ENCODE results near the gene CHMP4B. TPM values are rescaled to one million over a fixed set of nuclear protein-coding genes. Genes with fewer than 3 reads are reported as not detected.

CHMP4B gene
- total RNA-seq, 6 experiments from 2014 or later, result 81.2 to 94.2 (median 86.1) TPM

DNA sequence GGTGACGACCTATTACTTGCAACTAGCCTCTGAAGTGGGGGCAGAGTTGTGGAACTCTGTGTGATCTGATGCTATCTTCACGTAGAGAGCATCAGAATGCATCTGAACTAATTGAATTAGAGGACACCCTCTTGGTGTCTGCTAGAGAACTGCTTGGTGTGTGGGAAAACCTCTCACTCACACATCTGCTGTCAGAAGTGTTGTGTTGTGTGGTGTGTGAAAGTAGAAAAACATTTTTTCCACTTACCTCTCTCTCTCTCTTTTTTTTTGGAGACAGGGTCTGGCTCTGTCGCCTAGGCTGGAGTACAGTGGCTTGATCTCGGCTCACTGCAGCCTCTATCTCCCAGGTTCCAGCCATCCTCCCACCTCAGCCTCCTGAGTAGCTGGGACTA lies 90.0 kb downstream of the CHMP4B start:
- DNase-seq, result no peak
- H3K4me1 Mint-ChIP-seq (ENCODE audit: low read depth), result peaks cover 20% of the 10 kb centered on the region
- H3K9me3 Mint-ChIP-seq, result no peaks in the 10 kb centered on the region
- no peak overlapping the region for H3K27ac Mint-ChIP-seq
- TF ChIP-seq CTCF (IDR thresholded peaks at IDR 0.05), result no peak
- no peaks in the 10 kb centered on the region for H3K36me3 Mint-ChIP-seq (ENCODE audit: low read depth)
- H3K27me3 Mint-ChIP-seq (ENCODE audit: insufficient read depth), result peaks cover 20% of the 10 kb centered on the region
- no peak overlapping the region for H3K4me3 Mint-ChIP-seq

- no peak for DNase-seq
- H3K4me1 Mint-ChIP-seq (ENCODE audit: low read depth), result peaks cover 11% of the 10 kb centered on the region
- no peaks in the 10 kb centered on the region for H3K9me3 Mint-ChIP-seq
- H3K4me3 Mint-ChIP-seq, result no peak overlapping the region
- H3K27me3 Mint-ChIP-seq (ENCODE audit: insufficient read depth), result peaks cover 16% of the 10 kb centered on the region
- no peak overlapping the region for H3K27ac Mint-ChIP-seq
- no peak for TF ChIP-seq CTCF (IDR thresholded peaks at IDR 0.05)
- H3K36me3 Mint-ChIP-seq (ENCODE audit: low read depth), result no peaks in the 10 kb centered on the region
Observed at GRCh38 chr20:33902011-33902410, 90.9 kb downstream of the CHMP4B start.

Other genes with a start within 250 kb of the CHMP4B start
- under 1 TPM in 5 of 6 experiments, not detected in 1; 0.10 to 0.31 (median 0.23) TPM for gene C20orf144, start 149.0 kb upstream of the CHMP4B start, total RNA-seq (2021; fragmentation: NEBNext Ultra II Directional; extraction: Animal tissue kit (Norgen Biotek cat#: 25700))
- 1 to 10 TPM; 1.6 to 2.3 (median 1.8) TPM for gene ACTL10, start 144.4 kb upstream of the CHMP4B start, total RNA-seq (2021; fragmentation: NEBNext Ultra II Directional; extraction: Animal tissue kit (Norgen Biotek cat#: 25700))
- 10 to 100 TPM; 24.9 to 30.0 (median 27.0) TPM for gene NECAB3, start 136.9 kb upstream of the CHMP4B start, total RNA-seq (2021; fragmentation: NEBNext Ultra II Directional; extraction: Animal tissue kit (Norgen Biotek cat#: 25700))
- 10 to 100 TPM; 11.3 to 21.7 (median 20.2) TPM for gene E2F1, start 125.0 kb upstream of the CHMP4B start, total RNA-seq (2021; fragmentation: NEBNext Ultra II Directional; extraction: Animal tissue kit (Norgen Biotek cat#: 25700))
- gene PXMP4, start 91.0 kb upstream of the CHMP4B start, total RNA-seq (2021; fragmentation: NEBNext Ultra II Directional; extraction: Animal tissue kit (Norgen Biotek cat#: 25700)), result 10 to 100 TPM in 4 of 6 experiments, 1 to 10 TPM in 2; 8.3 to 14.4 (median 11.4) TPM
- gene ZNF341, start 79.4 kb upstream of the CHMP4B start, total RNA-seq (2021; fragmentation: NEBNext Ultra II Directional; extraction: Animal tissue kit (Norgen Biotek cat#: 25700)), result 1 to 10 TPM; 3.2 to 4.1 (median 3.6) TPM
- gene RALY, start 182.6 kb downstream of the CHMP4B start, total RNA-seq (2021; fragmentation: NEBNext Ultra II Directional; extraction: Animal tissue kit (Norgen Biotek cat#: 25700)), result 100 to 1,000 TPM; 108 to 124 (median 118) TPM

All from HFFc6 (cell line).